OCI-LY3 (cell line): ENCODE data around the gene XXYLT1.

Experiments
- EZH2phosphoT487 ChIP-seq: fragments of 200-600 bp; shearing (Covaris generic); IDR thresholded peaks from 2 replicates; pipeline ENCODE4 v1.6.1; 2018; ENCODE audit warnings: antibody characterized with exemption, mixed run types, low read depth
- TF ChIP-seq, protein P1 (sequence below): fragments of 200-600, 300-600 bp; sonication (generic); IDR thresholded peaks from 2 replicates; pipeline ENCODE4 v1.5.1; 2014; ENCODE audit warnings: antibody characterized with exemption, low read length, low read depth

DNA sequence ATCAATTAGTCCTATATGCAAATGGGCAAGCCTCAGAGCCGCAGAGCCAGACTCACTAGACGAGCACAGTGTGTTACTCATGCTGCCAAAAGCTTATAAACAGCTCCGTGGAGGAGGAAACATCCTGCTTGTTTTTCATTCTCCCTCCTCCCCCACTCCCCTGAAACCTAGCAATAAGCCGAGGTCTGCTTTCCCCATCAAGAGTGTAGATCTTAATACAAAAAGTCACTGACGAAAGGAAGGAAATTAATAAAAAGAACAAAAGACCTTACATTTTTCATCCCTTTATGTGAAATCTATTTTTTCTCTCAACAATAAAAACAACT, 88.5 kb downstream of the XXYLT1 start:
- TF ChIP-seq, protein P1, sequence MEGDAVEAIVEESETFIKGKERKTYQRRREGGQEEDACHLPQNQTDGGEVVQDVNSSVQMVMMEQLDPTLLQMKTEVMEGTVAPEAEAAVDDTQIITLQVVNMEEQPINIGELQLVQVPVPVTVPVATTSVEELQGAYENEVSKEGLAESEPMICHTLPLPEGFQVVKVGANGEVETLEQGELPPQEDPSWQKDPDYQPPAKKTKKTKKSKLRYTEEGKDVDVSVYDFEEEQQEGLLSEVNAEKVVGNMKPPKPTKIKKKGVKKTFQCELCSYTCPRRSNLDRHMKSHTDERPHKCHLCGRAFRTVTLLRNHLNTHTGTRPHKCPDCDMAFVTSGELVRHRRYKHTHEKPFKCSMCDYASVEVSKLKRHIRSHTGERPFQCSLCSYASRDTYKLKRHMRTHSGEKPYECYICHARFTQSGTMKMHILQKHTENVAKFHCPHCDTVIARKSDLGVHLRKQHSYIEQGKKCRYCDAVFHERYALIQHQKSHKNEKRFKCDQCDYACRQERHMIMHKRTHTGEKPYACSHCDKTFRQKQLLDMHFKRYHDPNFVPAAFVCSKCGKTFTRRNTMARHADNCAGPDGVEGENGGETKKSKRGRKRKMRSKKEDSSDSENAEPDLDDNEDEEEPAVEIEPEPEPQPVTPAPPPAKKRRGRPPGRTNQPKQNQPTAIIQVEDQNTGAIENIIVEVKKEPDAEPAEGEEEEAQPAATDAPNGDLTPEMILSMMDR, result no peak
- no peak for TF ChIP-seq EZH2phosphoT487
